Brain microvascular endothelial cell (primary cell): ENCODE results near the gene MBOAT2.

Experiments
- DNase-seq: peaks from one replicate; pipeline ENCODE4 v3.0.0-alpha.2; 2020
- H3K27ac ChIP-seq: fragments of 250-450 bp; sonication (Bioruptor Pico); 2 replicates; pipeline ENCODE4 v1.5.1; 2020; ENCODE audit warnings: mild to moderate bottlenecking, moderate library complexity
- H3K27me3 ChIP-seq: fragments of 250-450 bp; sonication (Bioruptor Pico); replicated peaks from 2 replicates; pipeline ENCODE4 v1.5.1; 2020; ENCODE audit warnings: mild to moderate bottlenecking
- H3K36me3 ChIP-seq: fragments of 250-450 bp; sonication (Bioruptor Pico); replicated peaks from 2 replicates; pipeline ENCODE4 v1.5.1; 2020; ENCODE audit warnings: mild to moderate bottlenecking
- H3K4me3 ChIP-seq: 2 replicates; pipeline ENCODE4 v1.5.1; 2011; ENCODE audit warnings: low read depth, mild to moderate bottlenecking, control low read depth, low read length, moderate library complexity
- in situ Hi-C: cut with HindIII; loops from 2 replicates; pipeline ENCODE4 v1.10.0; 2017; ENCODE audit warnings: low sequenced_read_pairs, low pct_ligation_motif_present
- TF ChIP-seq, protein P1 (sequence below): IDR thresholded peaks from 2 replicates; pipeline ENCODE4 v1.5.1; 2011; ENCODE audit warnings: low read depth, mild to moderate bottlenecking, moderate library complexity, low read length, control low read depth, inconsistent platforms; ENCODE audit errors: missing control alignments

MBOAT2 gene

GRCh38 chr2:9021563-9022211 is 18.2 kb upstream of the MBOAT2 start:
- TF ChIP-seq, protein P1, sequence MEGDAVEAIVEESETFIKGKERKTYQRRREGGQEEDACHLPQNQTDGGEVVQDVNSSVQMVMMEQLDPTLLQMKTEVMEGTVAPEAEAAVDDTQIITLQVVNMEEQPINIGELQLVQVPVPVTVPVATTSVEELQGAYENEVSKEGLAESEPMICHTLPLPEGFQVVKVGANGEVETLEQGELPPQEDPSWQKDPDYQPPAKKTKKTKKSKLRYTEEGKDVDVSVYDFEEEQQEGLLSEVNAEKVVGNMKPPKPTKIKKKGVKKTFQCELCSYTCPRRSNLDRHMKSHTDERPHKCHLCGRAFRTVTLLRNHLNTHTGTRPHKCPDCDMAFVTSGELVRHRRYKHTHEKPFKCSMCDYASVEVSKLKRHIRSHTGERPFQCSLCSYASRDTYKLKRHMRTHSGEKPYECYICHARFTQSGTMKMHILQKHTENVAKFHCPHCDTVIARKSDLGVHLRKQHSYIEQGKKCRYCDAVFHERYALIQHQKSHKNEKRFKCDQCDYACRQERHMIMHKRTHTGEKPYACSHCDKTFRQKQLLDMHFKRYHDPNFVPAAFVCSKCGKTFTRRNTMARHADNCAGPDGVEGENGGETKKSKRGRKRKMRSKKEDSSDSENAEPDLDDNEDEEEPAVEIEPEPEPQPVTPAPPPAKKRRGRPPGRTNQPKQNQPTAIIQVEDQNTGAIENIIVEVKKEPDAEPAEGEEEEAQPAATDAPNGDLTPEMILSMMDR = no peak
- DNase-seq = no peak
- no peak overlapping the region for H3K4me3 ChIP-seq
- in situ Hi-C loops = no loop called here
- H3K36me3 ChIP-seq = no peaks in the 10 kb centered on the region
- no peak overlapping the region for H3K27ac ChIP-seq
- H3K27me3 ChIP-seq = no peaks in the 10 kb centered on the region

DNA sequence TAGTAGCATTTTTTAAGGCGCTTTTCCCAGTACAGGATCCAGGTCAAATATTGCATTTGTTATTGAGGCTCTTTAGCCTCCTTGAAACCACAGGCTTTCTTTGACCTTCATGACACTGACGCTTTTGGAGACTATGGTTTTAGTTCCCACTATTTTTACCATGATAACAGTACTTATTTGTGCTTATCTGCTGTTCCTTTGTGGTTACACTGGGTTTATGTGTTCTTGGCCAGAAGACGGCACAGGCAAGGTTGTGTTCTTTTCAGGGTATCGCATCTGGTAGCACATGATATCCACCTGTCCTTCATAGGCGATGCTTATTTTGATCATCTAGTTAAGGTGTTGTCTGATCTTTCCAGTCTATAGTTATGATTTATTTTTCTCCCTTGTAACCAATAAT is 16.8 kb upstream of the MBOAT2 start:
- H3K27ac ChIP-seq = no peak overlapping the region
- H3K4me3 ChIP-seq = no peak overlapping the region
- H3K36me3 ChIP-seq = no peaks in the 10 kb centered on the region
- H3K27me3 ChIP-seq = no peaks in the 10 kb centered on the region
- DNase-seq = no peak
- in situ Hi-C loops = no loop called here
- TF ChIP-seq, protein P1 = no peak

DNA sequence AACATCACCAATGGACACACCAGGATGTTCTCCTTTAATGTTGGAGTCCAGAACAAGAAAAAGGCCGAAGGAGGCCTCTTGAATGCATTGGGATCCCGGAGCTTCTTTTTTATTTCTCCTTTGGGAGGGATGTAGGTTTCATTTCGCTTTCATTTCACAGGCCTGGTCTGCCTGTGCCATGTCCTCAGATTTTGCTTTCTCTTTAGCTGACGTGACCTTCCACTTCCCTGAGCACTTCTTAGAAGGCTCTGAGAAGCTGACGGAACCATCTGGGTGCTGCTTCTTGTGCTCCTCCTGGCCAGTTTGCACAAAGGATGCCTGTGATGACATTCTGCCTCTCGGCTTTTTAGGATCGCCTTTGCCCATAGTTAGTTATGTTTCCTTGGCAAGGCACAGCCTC is 15.1 kb upstream of the MBOAT2 start:
- H3K4me3 ChIP-seq = no peak overlapping the region
- TF ChIP-seq, protein P1 = no peak
- H3K27ac ChIP-seq = no peak overlapping the region
- H3K36me3 ChIP-seq = no peaks in the 10 kb centered on the region
- H3K27me3 ChIP-seq = no peaks in the 10 kb centered on the region
- in situ Hi-C loops = no loop called here
- no peak for DNase-seq

DNA sequence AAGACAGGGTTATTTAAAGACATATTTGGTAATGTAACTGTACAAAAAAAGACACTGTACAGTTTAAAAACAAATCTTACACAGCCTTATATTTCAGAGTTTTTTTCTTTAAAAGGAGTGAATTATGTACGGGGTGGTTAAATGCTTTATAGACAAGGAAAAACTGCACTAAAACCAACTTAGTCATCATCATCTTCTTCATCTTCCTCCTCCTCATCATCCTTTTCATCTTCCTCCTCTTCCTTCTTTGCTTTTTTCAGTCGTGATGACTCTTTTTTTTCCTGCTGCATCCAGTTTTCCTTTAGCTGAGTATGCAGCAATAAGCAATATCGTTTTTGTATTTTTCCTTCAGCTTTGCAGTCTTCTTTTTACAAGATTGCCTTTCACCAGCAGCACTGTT is 14.6 kb upstream of the MBOAT2 start:
- no peaks in the 10 kb centered on the region for H3K27me3 ChIP-seq
- H3K36me3 ChIP-seq = no peaks in the 10 kb centered on the region
- no peak overlapping the region for H3K27ac ChIP-seq
- DNase-seq = no peak
- TF ChIP-seq, protein P1 = no peak
- in situ Hi-C loops = no loop called here
- H3K4me3 ChIP-seq = no peak overlapping the region

DNA sequence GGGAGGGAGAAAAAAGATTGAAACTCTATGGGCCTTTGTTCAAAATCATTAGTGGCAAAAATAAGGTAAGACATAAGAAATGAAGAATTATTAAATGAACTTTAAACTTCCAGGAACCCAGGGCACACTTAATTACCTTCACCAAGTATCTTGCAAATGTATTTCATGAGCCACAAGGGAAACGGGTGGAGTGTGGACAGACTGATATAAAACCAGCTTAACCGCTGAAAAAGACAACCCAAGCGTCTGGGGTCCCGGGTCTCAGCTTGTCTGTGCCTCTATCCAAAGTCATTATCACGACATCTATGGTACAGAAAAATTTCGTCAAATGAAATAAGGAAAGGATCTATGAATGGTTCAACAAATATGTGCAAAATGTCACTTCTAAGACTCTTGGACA is 13.9 kb upstream of the MBOAT2 start:
- Histone ChIP-seq H3K27ac (no peak overlapping the region), H3K36me3 (no peaks in the 10 kb centered on the region), H3K27me3 (no peaks in the 10 kb centered on the region), H3K4me3 (no peak overlapping the region)
- in situ Hi-C loops = no loop called here
- DNase-seq = no peak
- TF ChIP-seq, protein P1 = no peak

- in situ Hi-C loops = no loop called here
- Histone ChIP-seq H3K27ac (no peak overlapping the region), H3K36me3 (no peaks in the 10 kb centered on the region)
These were observed 12.5 kb upstream of the MBOAT2 start for GRCh38 chr2:9015998-9016397.

More at GRCh38 chr2:9015998-9016397, 12.5 kb upstream of the MBOAT2 start:
- TF ChIP-seq, protein P1 = no peak
- Histone ChIP-seq H3K4me3 (no peak overlapping the region), H3K27me3 (no peaks in the 10 kb centered on the region)
- no peak for DNase-seq
